Activated CD4-positive, alpha-beta T cell treated with anti-CD3 and anti-CD28 coated beads, Interleukin-10, Interleukin-2, amounts not matched to agents 100 ng/mL and 50 ng/mL, durations not matched to agents 16 hours and 8 hours (primary cell): ENCODE measurements around the gene ARHGEF18.
"Not testable (repeated sequence)": the region's sequence is repeated elsewhere in the genome, so short reads cannot be mapped to it uniquely, and the experiment has no call there.

Experiments used
- DNase-seq: peaks from one replicate; pipeline ENCODE4 v3.0.0-alpha.2; 2020

ARHGEF18 gene

GRCh38 chr19:7348587-7349230 lies at the start of gene ARHGEF18:
ARHGEF18 (plus strand) TSS chr19:7348937; CDS start chr19:7362891, 13,954 bp downstream.
- DNase-seq: peak; percentile 47

- no peak for DNase-seq
These were observed 47.2 kb upstream of the ARHGEF18 start for GRCh38 chr19:7301525-7301924.

- DNase-seq: no peak
These were observed 45.3 kb upstream of the ARHGEF18 start for GRCh38 chr19:7303470-7303869.

GRCh38 chr19:7304200-7304599 lies 44.5 kb upstream of the ARHGEF18 start:
- no peak for DNase-seq

GRCh38 chr19:7307590-7308218 lies 41.0 kb upstream of the ARHGEF18 start:
- DNase-seq: no peak

- not testable (repeated sequence) for DNase-seq
These were observed 40.4 kb upstream of the ARHGEF18 start for GRCh38 chr19:7308327-7308726.

GRCh38 chr19:7311911-7312310 lies 36.8 kb upstream of the ARHGEF18 start:
- no peak for DNase-seq

- DNase-seq: no peak
These were observed 35.9 kb upstream of the ARHGEF18 start for GRCh38 chr19:7312816-7313215.

GRCh38 chr19:7318176-7318575 lies 30.6 kb upstream of the ARHGEF18 start:
- DNase-seq: no peak

- peak; percentile 44 for DNase-seq
These were observed 22.4 kb upstream of the ARHGEF18 start for GRCh38 chr19:7326105-7326877.

- no peak for DNase-seq
These were observed 20.9 kb upstream of the ARHGEF18 start for GRCh38 chr19:7327802-7328201.

GRCh38 chr19:7328647-7329046 lies 20.1 kb upstream of the ARHGEF18 start:
- DNase-seq: no peak

- no peak for DNase-seq
These were observed 17.3 kb upstream of the ARHGEF18 start for GRCh38 chr19:7331446-7331845.

GRCh38 chr19:7333198-7334118 lies 15.3 kb upstream of the ARHGEF18 start:
- no peak for DNase-seq

- no peak for DNase-seq
These were observed 12.3 kb upstream of the ARHGEF18 start for GRCh38 chr19:7336321-7336973.

- DNase-seq: peak; percentile 74
These were observed 11.2 kb upstream of the ARHGEF18 start for GRCh38 chr19:7337380-7338194.

GRCh38 chr19:7340959-7341837 lies 7.5 kb upstream of the ARHGEF18 start:
- peak; percentile 81 for DNase-seq

GRCh38 chr19:7342143-7342542 lies 6.6 kb upstream of the ARHGEF18 start:
- no peak for DNase-seq

GRCh38 chr19:7346488-7346971 lies 2.2 kb upstream of the ARHGEF18 start:
- no peak for DNase-seq

- not testable (repeated sequence) for DNase-seq
These were observed 1.7 kb upstream of the ARHGEF18 start for GRCh38 chr19:7346997-7347396.
